Panc1 (cell line): ENCODE results near the gene LRRC8B. TPM values are rescaled to one million over a fixed set of nuclear protein-coding genes. Genes with fewer than 3 reads are reported as not detected.

Experiments used
- ATAC-seq: fragments of 200-7000 bp; cut with Tn5 transposase; 2 replicates; pipeline ENCODE4 v1.9.1; 2020; ENCODE audit warnings: mild to moderate bottlenecking, moderate library complexity
- BruUV-seq: library from RNA; stranded (reverse); fragments of 400-500 nt; replicated peaks from 2 replicates; lab custom pipeline; 2021; lab: Mats Ljungman, UMichigan
- CTCF ChIA-PET: fragments of 300-600 bp; sonication (Branson Sonifier 250); formaldehyde crosslinking; loops from one replicate; lab custom pipeline; 2022; ENCODE audit warnings: antibody characterized with exemption; lab: Charles Lee
- POLR2A ChIA-PET: fragments of 300-600 bp; sonication (Branson Sonifier 250); formaldehyde crosslinking; loops from one replicate; lab custom pipeline; 2022; ENCODE audit warnings: antibody characterized with exemption; lab: Charles Lee
- DNase-seq: peaks from one replicate; pipeline ENCODE4 v3.0.0-alpha.2; 2010; ENCODE audit warnings: low read depth, low spot score
- H3K27ac ChIP-seq: 2 replicates; pipeline ENCODE4 v1.5.1; 2011; ENCODE audit warnings: mild to moderate bottlenecking, low read length, inconsistent platforms
- H3K27me3 ChIP-seq: fragments of 200-500 bp; sonication (Bioruptor generic); 2 replicates; pipeline ENCODE4 v1.6.0; 2014; ENCODE audit warnings: low read length, inconsistent platforms; ENCODE audit not compliant: control insufficient read depth, insufficient read depth
- H3K36me3 ChIP-seq: fragments of 200-500 bp; sonication (Bioruptor generic); 2 replicates; pipeline ENCODE4 v1.5.1; 2014; ENCODE audit warnings: inconsistent platforms, mild to moderate bottlenecking, low read length, moderate library complexity; ENCODE audit not compliant: control insufficient read depth, insufficient read depth
- H3K4me1 ChIP-seq: 2 replicates; pipeline ENCODE4 v1.5.1; 2011; ENCODE audit warnings: inconsistent platforms, mild to moderate bottlenecking, low read length, moderate library complexity; ENCODE audit not compliant: control insufficient read depth, insufficient read depth
- H3K4me3 ChIP-seq, 2 experiments: 2 replicates each; pipeline ENCODE4 v1.5.1; 2011 to 2012; ENCODE audit warnings: low read depth in 2 of 2, low read length in 2 of 2, mild to moderate bottlenecking in 2 of 2, inconsistent platforms in 1 of 2, moderate library complexity in 1 of 2
- H3K9me3 ChIP-seq: fragments of 200-500 bp; sonication (Bioruptor generic); 2 replicates; pipeline ENCODE4 v1.5.1; 2014; ENCODE audit warnings: low read depth, mild to moderate bottlenecking, inconsistent platforms, low read length, moderate library complexity; ENCODE audit not compliant: control insufficient read depth, insufficient read depth
- CTCF ChIP-seq: fragments of 450-650 bp; IDR thresholded peaks from 2 replicates; pipeline ENCODE4 v1.5.1; 2017; ENCODE audit warnings: mild to moderate bottlenecking
- POLR2AphosphoS5 ChIP-seq: IDR thresholded peaks from 2 replicates; pipeline ENCODE4 v1.6.1; 2012; ENCODE audit warnings: mild to moderate bottlenecking, low read depth, low read length, moderate library complexity
- REST ChIP-seq, 2 experiments: IDR thresholded peaks; 2 replicates each; pipeline ENCODE4 v1.6.1; 2011 to 2012; ENCODE audit warnings: low read depth in 2 of 2, control low read depth in 1 of 2, low read length in 1 of 2, mild to moderate bottlenecking in 1 of 2, moderate library complexity in 1 of 2; ENCODE audit not compliant: insufficient read depth in 1 of 2
- SIN3A ChIP-seq: IDR thresholded peaks from 2 replicates; pipeline ENCODE4 v1.6.1; 2012; ENCODE audit warnings: low read depth, mild to moderate bottlenecking, low read length, moderate library complexity, borderline replicate concordance; ENCODE audit not compliant: insufficient read depth
- TCF7L2 ChIP-seq: IDR thresholded peaks from 2 replicates; pipeline ENCODE4 v1.6.1; 2011; ENCODE audit warnings: mild to moderate bottlenecking, low read depth, low read length, inconsistent platforms
- in situ Hi-C: cut with HindIII; loops from 2 replicates; pipeline ENCODE4 v1.10.0; 2016; ENCODE audit warnings: low sequenced_read_pairs, low pct_unique_long_range_greater_than_20kb
- intact Hi-C: fragments of 100-400 bp; cut with micrococcal nuclease; formaldehyde crosslinking; loops from one replicate; pipeline ENCODE4 v1.10.0; 2022; ENCODE audit not compliant: unreplicated experiment
- total RNA-seq: library from RNA; stranded (reverse); gene quantifications from one replicate; pipeline ENCODE4 v1.2.1, GENCODE V29; 2021; ENCODE audit not compliant: unreplicated experiment

The LRRC8B gene
- total RNA-seq, 1 experiment from 2014 or later = 27.3 TPM

- ChIA-PET POLR2A (no interaction called here), CTCF (no interaction called here)
- H3K9me3 ChIP-seq = no peaks in the 10 kb centered on the region
- in situ Hi-C loops = no loop called here
- no peak for TF ChIP-seq SIN3A
- TF ChIP-seq REST (IDR thresholded peaks at IDR 0.05; ENCODE audit: insufficient read depth in 1 of 2, low read depth in 2 of 2, low read length in 1 of 2) = no peak
- no TSS peak for BruUV-seq
- ATAC-seq (no peak), DNase-seq (no peak)
- no peaks in the 10 kb centered on the region for H3K27me3 ChIP-seq
- no peak overlapping the region for H3K27ac ChIP-seq
- H3K4me3 ChIP-seq = no peak overlapping the region
- intact Hi-C loops = no loop called here
- H3K36me3 ChIP-seq = no peaks in the 10 kb centered on the region
- H3K4me1 ChIP-seq = no peaks in the 10 kb centered on the region
Observed at GRCh38 chr1:89573410-89573809, 48.8 kb downstream of the LRRC8B start.

GRCh38 chr1:89574621-89575020 is 50.0 kb downstream of the LRRC8B start:
- no peak for DNase-seq
- Histone ChIP-seq H3K27me3 (no peaks in the 10 kb centered on the region), H3K4me1 (0 out of 2 replicates have a peak, but pooled peaks cover 2% of the 10 kb centered on the region), H3K4me3 (no peak overlapping the region), H3K27ac (no peak overlapping the region), H3K9me3 (no peaks in the 10 kb centered on the region), H3K36me3 (no peaks in the 10 kb centered on the region)
- TF ChIP-seq CTCF = no peak
- TF ChIP-seq REST (IDR thresholded peaks at IDR 0.05; ENCODE audit: insufficient read depth in 1 of 2, low read depth in 2 of 2, low read length in 1 of 2) = no peak
- no peak for TF ChIP-seq POLR2AphosphoS5
- no peak for TF ChIP-seq SIN3A
- no peak for TF ChIP-seq TCF7L2
- BruUV-seq = no TSS peak
- POLR2A ChIA-PET = no interaction called here
- no peak for ATAC-seq
- intact Hi-C loops = no loop called here
- CTCF ChIA-PET = no interaction called here
- in situ Hi-C loops = no loop called here
